Brain microvascular endothelial cell (primary cell): Measurements from ENCODE around the gene SMAD3.
A peak's percentile ranks its signal among the peaks of the same experiment; 100 is the strongest.
"Not testable (repeated sequence)": the region's sequence is repeated elsewhere in the genome, so short reads cannot be mapped to it uniquely, and the experiment has no call there.

Experiments
- DNase-seq: peaks from one replicate; pipeline ENCODE4 v3.0.0-alpha.2; 2020
- H3K27ac ChIP-seq: fragments of 250-450 bp; sonication (Bioruptor Pico); 2 replicates; pipeline ENCODE4 v1.5.1; 2020; ENCODE audit warnings: mild to moderate bottlenecking, moderate library complexity
- H3K27me3 ChIP-seq: fragments of 250-450 bp; sonication (Bioruptor Pico); replicated peaks from 2 replicates; pipeline ENCODE4 v1.5.1; 2020; ENCODE audit warnings: mild to moderate bottlenecking
- H3K36me3 ChIP-seq: fragments of 250-450 bp; sonication (Bioruptor Pico); replicated peaks from 2 replicates; pipeline ENCODE4 v1.5.1; 2020; ENCODE audit warnings: mild to moderate bottlenecking
- H3K4me3 ChIP-seq: 2 replicates; pipeline ENCODE4 v1.5.1; 2011; ENCODE audit warnings: low read depth, mild to moderate bottlenecking, control low read depth, low read length, moderate library complexity
- CTCF ChIP-seq: IDR thresholded peaks from 2 replicates; pipeline ENCODE4 v1.5.1; 2011; ENCODE audit warnings: low read depth, mild to moderate bottlenecking, moderate library complexity, low read length, control low read depth, inconsistent platforms; ENCODE audit errors: missing control alignments
- in situ Hi-C: cut with HindIII; loops from 2 replicates; pipeline ENCODE4 v1.10.0; 2017; ENCODE audit warnings: low sequenced_read_pairs, low pct_ligation_motif_present

The SMAD3 gene

GRCh38 chr15:67074886-67075229 is 9.5 kb downstream of the SMAD3 start:
- H3K4me3 ChIP-seq, result no peak overlapping the region
- in situ Hi-C loops, result no loop called here
- TF ChIP-seq CTCF, result no peak
- H3K27ac ChIP-seq, result peak overlapping the region; percentile 37
- no peaks in the 10 kb centered on the region for H3K27me3 ChIP-seq
- DNase-seq, result no peak
- H3K36me3 ChIP-seq, result peaks cover 63% of the 10 kb centered on the region

GRCh38 chr15:67075555-67076135 is 10.2 kb downstream of the SMAD3 start:
- H3K4me3 ChIP-seq, DNase-seq, H3K27me3 ChIP-seq, in situ Hi-C loops: not testable (repeated sequence)
- Histone ChIP-seq H3K27ac (peak overlapping the region; percentile 37), H3K36me3 (peaks cover 63% of the 10 kb centered on the region)

- Histone ChIP-seq H3K27me3 (no peaks in the 10 kb centered on the region), H3K36me3 (peaks cover 61% of the 10 kb centered on the region), H3K4me3 (no peak overlapping the region), H3K27ac (peak overlapping the region; percentile 59)
- DNase-seq, result peak; percentile 95
- in situ Hi-C loops, result no loop called here
- peak; percentile 14 for TF ChIP-seq CTCF
Measured at GRCh38 chr15:67076147-67076843, 10.9 kb downstream of the SMAD3 start.

- DNase-seq, result peak; percentile 0
- H3K27me3 ChIP-seq, result no peaks in the 10 kb centered on the region
- H3K27ac ChIP-seq, result no peak overlapping the region
- H3K4me3 ChIP-seq, result no peak overlapping the region
- peaks cover 59% of the 10 kb centered on the region for H3K36me3 ChIP-seq
- no peak for TF ChIP-seq CTCF
- in situ Hi-C loops, result no loop called here
Measured at GRCh38 chr15:67077641-67078215, 12.3 kb downstream of the SMAD3 start.

GRCh38 chr15:67079361-67079760 is 14.0 kb downstream of the SMAD3 start:
- Histone ChIP-seq H3K27ac (peak overlapping the region; percentile 77), H3K27me3 (no peaks in the 10 kb centered on the region), H3K4me3 (no peak overlapping the region), H3K36me3 (peaks cover 60% of the 10 kb centered on the region)
- DNase-seq, result no peak
- TF ChIP-seq CTCF, result no peak
- in situ Hi-C loops, result no loop called here

GRCh38 chr15:67080118-67080899 is 14.9 kb downstream of the SMAD3 start:
- no peak for TF ChIP-seq CTCF
- Histone ChIP-seq H3K4me3 (no peak overlapping the region), H3K27ac (peak overlapping the region; percentile 77), H3K36me3 (peaks cover 58% of the 10 kb centered on the region), H3K27me3 (no peaks in the 10 kb centered on the region)
- in situ Hi-C loops, result no loop called here
- no peak for DNase-seq
